Adrenal gland (tissue), 5 donors: Measurements from ENCODE around the gene SLC25A15.
"Not testable (repeated sequence)": the region's sequence is repeated elsewhere in the genome, so short reads cannot be mapped to it uniquely, and the experiment has no call there.

Source experiments
- POLR2A ChIP-seq, 2 donors: fragments of 450-650 bp; IDR thresholded peaks; one replicate each; pipeline ENCODE4 v1.6.1; 2017; ENCODE audit warnings: antibody characterized with exemption in 2 of 2, mild to moderate bottlenecking in 2 of 2, moderate library complexity in 1 of 2
- TF ChIP-seq, protein P1 (sequence below), 6 experiments: fragments of 450-650 bp in 4 of 6; fragments of 200-600 bp in 2 of 6; sonication (generic) in 1 of 6; IDR thresholded peaks; 1 replicate in 5 of 6; 2 replicates in 1 of 6; pipeline versions ENCODE4 v1.5.1 to v1.8.0; 2016 to 2021; ENCODE audit warnings: antibody characterized with exemption in 6 of 6, mild to moderate bottlenecking in 2 of 6, moderate library complexity in 1 of 6
- donor health status: DM: no; HTN: no; CAD: no.

DNA sequence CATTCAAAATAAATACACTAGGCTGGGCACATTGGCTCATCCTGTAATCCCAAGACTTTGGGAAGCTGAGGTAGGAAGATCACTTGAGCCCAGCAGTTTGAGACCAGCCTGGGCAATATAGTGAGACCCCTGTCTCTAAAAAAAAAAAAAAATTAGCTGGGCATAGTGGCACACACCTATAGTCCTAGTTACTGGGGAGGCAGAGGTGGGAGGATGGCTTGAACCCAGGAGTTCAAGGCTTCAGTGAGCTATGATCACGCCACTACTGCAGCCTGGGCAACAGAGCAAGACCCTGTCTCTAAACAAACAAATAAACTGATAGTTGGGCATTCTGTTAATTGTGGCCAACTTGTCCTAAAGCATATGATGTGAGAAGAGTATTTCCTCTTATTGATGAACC is 6.4 kb upstream of the SLC25A15 start:
- TF ChIP-seq, protein P1, sequence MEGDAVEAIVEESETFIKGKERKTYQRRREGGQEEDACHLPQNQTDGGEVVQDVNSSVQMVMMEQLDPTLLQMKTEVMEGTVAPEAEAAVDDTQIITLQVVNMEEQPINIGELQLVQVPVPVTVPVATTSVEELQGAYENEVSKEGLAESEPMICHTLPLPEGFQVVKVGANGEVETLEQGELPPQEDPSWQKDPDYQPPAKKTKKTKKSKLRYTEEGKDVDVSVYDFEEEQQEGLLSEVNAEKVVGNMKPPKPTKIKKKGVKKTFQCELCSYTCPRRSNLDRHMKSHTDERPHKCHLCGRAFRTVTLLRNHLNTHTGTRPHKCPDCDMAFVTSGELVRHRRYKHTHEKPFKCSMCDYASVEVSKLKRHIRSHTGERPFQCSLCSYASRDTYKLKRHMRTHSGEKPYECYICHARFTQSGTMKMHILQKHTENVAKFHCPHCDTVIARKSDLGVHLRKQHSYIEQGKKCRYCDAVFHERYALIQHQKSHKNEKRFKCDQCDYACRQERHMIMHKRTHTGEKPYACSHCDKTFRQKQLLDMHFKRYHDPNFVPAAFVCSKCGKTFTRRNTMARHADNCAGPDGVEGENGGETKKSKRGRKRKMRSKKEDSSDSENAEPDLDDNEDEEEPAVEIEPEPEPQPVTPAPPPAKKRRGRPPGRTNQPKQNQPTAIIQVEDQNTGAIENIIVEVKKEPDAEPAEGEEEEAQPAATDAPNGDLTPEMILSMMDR (IDR thresholded peaks at IDR 0.05): not testable (repeated sequence)
- TF ChIP-seq POLR2A (IDR thresholded peaks at IDR 0.05): not testable (repeated sequence)
